Neutrophil (primary cell): Measurements from ENCODE around the gene JMJD6.

Experiments used
- H3K27ac ChIP-seq: fragments of 200-600 bp; sonication (generic); 2 replicates; pipeline ENCODE4 v1.5.1; 2016; ENCODE audit warnings: mild to moderate bottlenecking, moderate library complexity
- H3K27me3 ChIP-seq: fragments of 200-600 bp; sonication (generic); 2 replicates; pipeline ENCODE4 v1.6.0; 2016; ENCODE audit warnings: mild to moderate bottlenecking
- H3K36me3 ChIP-seq: fragments of 200-600 bp; sonication (generic); 2 replicates; pipeline ENCODE4 v1.5.1; 2017
- H3K4me1 ChIP-seq, 2 experiments: fragments of 200-600 bp in 1 of 2; sonication (generic) in 1 of 2; 1 replicate in 1 of 2; 2 replicates in 1 of 2; pipeline versions ENCODE4 v1.5.1 to v1.6.1; 2013 to 2016; ENCODE audit warnings: low read depth in 1 of 2, low read length in 1 of 2, mild to moderate bottlenecking in 1 of 2, moderate library complexity in 1 of 2; ENCODE audit not compliant: control insufficient read depth in 1 of 2, insufficient read depth in 1 of 2
- H3K4me3 ChIP-seq, 2 experiments: fragments of 200-600 bp in 1 of 2; sonication (generic) in 1 of 2; 1 replicate in 1 of 2; 2 replicates in 1 of 2; pipeline ENCODE4 v1.5.1; 2013 to 2016; ENCODE audit warnings: low read depth in 1 of 2, low read length in 1 of 2, mild to moderate bottlenecking in 1 of 2, moderate library complexity in 1 of 2
- H3K9me3 ChIP-seq: fragments of 200-600 bp; sonication (generic); 2 replicates; pipeline ENCODE4 v1.5.1; 2016
- CTCF ChIP-seq: fragments of 200-600 bp; sonication (generic); IDR thresholded peaks from 2 replicates; pipeline ENCODE4 v1.5.1; 2016; ENCODE audit warnings: antibody characterized with exemption

JMJD6 gene

GRCh38 chr17:76755285-76755684 is 28.9 kb upstream of the JMJD6 start:
- Histone ChIP-seq H3K27ac (no peak overlapping the region), H3K9me3 (no peaks in the 10 kb centered on the region), H3K27me3 (no peaks in the 10 kb centered on the region), H3K4me3 (no peak overlapping the region), H3K36me3 (peaks cover 48% of the 10 kb centered on the region), H3K4me1 (no peaks in the 10 kb centered on the region)
- no peak for TF ChIP-seq CTCF

GRCh38 chr17:76753061-76753961 is 26.9 kb upstream of the JMJD6 start:
- Histone ChIP-seq H3K27ac (no peak overlapping the region), H3K4me3 (no peak overlapping the region), H3K27me3 (no peaks in the 10 kb centered on the region), H3K4me1 (no peaks in the 10 kb centered on the region), H3K9me3 (no peaks in the 10 kb centered on the region), H3K36me3 (peaks cover 51% of the 10 kb centered on the region)
- no peak for TF ChIP-seq CTCF

GRCh38 chr17:76752006-76752405 is 25.6 kb upstream of the JMJD6 start:
- H3K27ac ChIP-seq: no peak overlapping the region
- no peak overlapping the region for H3K4me3 ChIP-seq
- no peaks in the 10 kb centered on the region for H3K27me3 ChIP-seq
- TF ChIP-seq CTCF: no peak
- no peaks in the 10 kb centered on the region for H3K4me1 ChIP-seq
- peaks cover 53% of the 10 kb centered on the region for H3K36me3 ChIP-seq
- no peaks in the 10 kb centered on the region for H3K9me3 ChIP-seq

- H3K27me3 ChIP-seq: no peaks in the 10 kb centered on the region
- no peaks in the 10 kb centered on the region for H3K4me1 ChIP-seq
- TF ChIP-seq CTCF: no peak
- no peaks in the 10 kb centered on the region for H3K9me3 ChIP-seq
- peaks cover 54% of the 10 kb centered on the region for H3K36me3 ChIP-seq
- no peak overlapping the region for H3K4me3 ChIP-seq
- no peak overlapping the region for H3K27ac ChIP-seq
Measured at GRCh38 chr17:76751416-76751993, 25.1 kb upstream of the JMJD6 start.

GRCh38 chr17:76748657-76749056 is 22.3 kb upstream of the JMJD6 start:
- TF ChIP-seq CTCF: no peak
- Histone ChIP-seq H3K27me3 (no peaks in the 10 kb centered on the region), H3K4me1 (no peaks in the 10 kb centered on the region), H3K9me3 (no peaks in the 10 kb centered on the region), H3K27ac (no peak overlapping the region), H3K36me3 (peaks cover 57% of the 10 kb centered on the region), H3K4me3 (no peak overlapping the region)
